GM23248 (cell line): ENCODE results near the gene ANO1.

ENCODE experiments used
- EZH2 ChIP-seq: fragments of 200-600 bp; sonication (generic); IDR thresholded peaks from 2 replicates; pipeline ENCODE4 v1.6.1; 2018; ENCODE audit warnings: antibody characterized with exemption, mild to moderate bottlenecking; ENCODE audit not compliant: insufficient read depth, poor library complexity, severe bottlenecking
- EZH2phosphoT487 ChIP-seq: fragments of 200-600 bp; sonication (generic); IDR thresholded peaks from 2 replicates; pipeline ENCODE4 v1.6.1; 2018; ENCODE audit warnings: antibody characterized with exemption, moderate library complexity, mild to moderate bottlenecking, low read depth; ENCODE audit not compliant: insufficient read depth

DNA sequence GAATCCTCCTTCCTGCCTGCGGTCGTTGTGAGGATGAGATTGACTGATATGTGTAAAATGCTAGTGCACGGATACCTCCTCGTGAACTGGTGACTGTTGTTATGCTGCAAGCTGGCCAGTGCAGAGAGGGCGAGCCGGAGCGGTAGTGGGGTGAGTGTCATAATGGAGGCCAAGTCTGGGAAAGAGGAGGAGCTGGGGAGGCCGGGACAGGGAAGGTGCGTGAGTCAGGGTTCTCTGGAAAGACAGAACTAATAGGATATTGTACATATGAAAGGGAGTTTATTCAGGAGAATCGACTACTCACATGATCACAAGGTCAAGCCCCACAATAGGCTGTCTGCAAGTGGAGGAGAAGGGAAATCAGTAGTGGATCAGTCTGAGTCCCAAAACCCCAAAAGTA, 68.2 kb downstream of the ANO1 start:
- TF ChIP-seq EZH2 = no peak
- TF ChIP-seq EZH2phosphoT487 = no peak
